GM21447 (cell line): Measurements from ENCODE around the gene AGPAT1.
A peak's percentile ranks its signal among the peaks of the same experiment; 100 is the strongest.

Experiments
- ATAC-seq: cut with Tn5 transposase; IDR thresholded peaks from one replicate; pipeline ENCODE4 v1.9.1; 2021; ENCODE audit not compliant: unreplicated experiment

Gene AGPAT1

GRCh38 chr6:32173051-32173727 lies 2.7 kb downstream of the AGPAT1 start:
- ATAC-seq = no peak

DNA sequence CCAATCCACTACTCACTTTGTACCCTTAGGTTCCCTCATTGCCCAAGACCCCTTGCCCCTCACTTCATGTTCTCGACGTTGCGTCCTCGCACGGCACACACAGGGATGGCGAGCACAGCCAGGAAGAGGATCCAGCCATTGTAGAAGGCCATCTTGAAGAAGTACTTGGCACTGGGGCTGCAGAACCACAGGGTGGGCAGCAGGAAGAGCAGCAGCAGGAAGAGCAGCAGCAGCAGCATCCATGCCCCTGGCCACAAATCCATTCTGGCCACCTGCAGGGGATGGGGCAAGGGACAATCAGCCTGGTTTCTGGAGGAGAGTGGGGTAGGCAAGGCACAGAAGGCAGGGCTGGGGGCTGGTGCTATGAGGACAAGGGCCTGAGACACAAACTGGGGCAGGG lies 4.7 kb downstream of the AGPAT1 start:
- ATAC-seq = no peak

GRCh38 chr6:32170294-32170693 lies 5.6 kb downstream of the AGPAT1 start:
- no peak for ATAC-seq

- ATAC-seq = no peak
Observed at GRCh38 chr6:32168807-32169591, 6.9 kb downstream of the AGPAT1 start.

DNA sequence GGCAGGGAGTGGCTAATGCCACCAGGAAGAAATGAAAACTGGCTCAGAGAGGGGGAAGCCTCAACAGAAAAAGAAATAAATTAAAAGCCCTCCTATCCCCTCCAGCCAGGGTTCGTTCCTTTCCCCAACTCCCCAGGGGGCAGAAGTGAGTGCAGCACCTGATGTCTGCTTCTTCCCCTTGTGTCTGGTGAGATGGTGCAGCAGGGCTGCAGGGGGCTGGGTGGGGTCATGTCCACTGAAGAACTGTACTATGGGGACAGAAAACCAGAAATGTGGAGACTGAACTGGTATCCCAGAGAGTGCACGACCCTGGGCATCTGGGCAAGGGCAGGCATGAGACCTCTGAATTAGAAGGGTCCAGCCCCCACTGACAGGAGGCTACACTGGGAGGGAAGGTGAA lies 7.5 kb downstream of the AGPAT1 start:
- ATAC-seq = no peak

- ATAC-seq = no peak
Observed at GRCh38 chr6:32167761-32168262, 8.1 kb downstream of the AGPAT1 start.

GRCh38 chr6:32167154-32167760 lies 8.6 kb downstream of the AGPAT1 start:
- ATAC-seq = no peak

GRCh38 chr6:32166411-32167061 lies 9.3 kb downstream of the AGPAT1 start:
- no peak for ATAC-seq

GRCh38 chr6:32164295-32164694 lies 11.6 kb downstream of the AGPAT1 start, which contains the start of gene EGFL8:
Gene EGFL8, plus strand, starts transcription at chr6:32164595. Its CDS starts 1,571 bp downstream, at chr6:32166166.
- no peak for ATAC-seq

GRCh38 chr6:32163559-32164258 lies 12.2 kb downstream of the AGPAT1 start:
- ATAC-seq = no peak

GRCh38 chr6:32158052-32158451 lies 17.8 kb downstream of the AGPAT1 start:
- ATAC-seq = no peak

- no peak for ATAC-seq
Observed at GRCh38 chr6:32156891-32157290, 19.0 kb downstream of the AGPAT1 start.

DNA sequence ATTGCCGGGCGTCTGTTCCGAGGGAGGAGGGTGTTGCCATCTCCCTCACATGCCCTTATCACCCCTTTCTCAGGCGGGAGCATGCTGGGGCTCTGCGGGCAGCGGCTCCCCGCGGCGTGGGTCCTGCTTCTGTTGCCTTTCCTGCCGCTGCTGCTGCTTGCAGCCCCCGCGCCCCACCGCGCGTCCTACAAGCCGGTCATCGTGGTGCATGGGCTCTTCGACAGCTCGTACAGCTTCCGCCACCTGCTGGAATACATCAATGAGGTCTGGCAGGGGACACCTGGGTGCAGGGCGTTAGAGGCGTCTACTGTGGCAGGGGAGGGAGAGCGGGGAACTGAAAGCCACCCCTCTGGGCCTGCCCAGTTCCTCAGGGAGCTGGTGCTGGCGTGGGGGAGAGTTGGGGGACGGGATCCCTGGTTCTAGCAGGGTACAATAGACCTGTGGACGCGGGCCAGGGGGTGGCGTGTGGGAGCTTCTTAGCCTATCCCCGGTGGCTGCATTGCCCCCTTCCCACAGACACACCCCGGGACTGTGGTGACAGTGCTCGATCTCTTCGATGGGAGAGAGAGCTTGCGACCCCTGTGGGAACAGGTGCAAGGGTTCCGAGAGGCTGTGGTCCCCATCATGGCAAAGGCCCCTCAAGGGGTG lies 21.2 kb downstream of the AGPAT1 start:
- ATAC-seq = peak; percentile 83

GRCh38 chr6:32153564-32154513 lies 22.0 kb downstream of the AGPAT1 start, which contains the start of gene PPT2:
Gene PPT2, plus strand, starts transcription at chr6:32154141. Its CDS starts 454 bp downstream, at chr6:32154595.
- peak; percentile 22 for ATAC-seq

DNA sequence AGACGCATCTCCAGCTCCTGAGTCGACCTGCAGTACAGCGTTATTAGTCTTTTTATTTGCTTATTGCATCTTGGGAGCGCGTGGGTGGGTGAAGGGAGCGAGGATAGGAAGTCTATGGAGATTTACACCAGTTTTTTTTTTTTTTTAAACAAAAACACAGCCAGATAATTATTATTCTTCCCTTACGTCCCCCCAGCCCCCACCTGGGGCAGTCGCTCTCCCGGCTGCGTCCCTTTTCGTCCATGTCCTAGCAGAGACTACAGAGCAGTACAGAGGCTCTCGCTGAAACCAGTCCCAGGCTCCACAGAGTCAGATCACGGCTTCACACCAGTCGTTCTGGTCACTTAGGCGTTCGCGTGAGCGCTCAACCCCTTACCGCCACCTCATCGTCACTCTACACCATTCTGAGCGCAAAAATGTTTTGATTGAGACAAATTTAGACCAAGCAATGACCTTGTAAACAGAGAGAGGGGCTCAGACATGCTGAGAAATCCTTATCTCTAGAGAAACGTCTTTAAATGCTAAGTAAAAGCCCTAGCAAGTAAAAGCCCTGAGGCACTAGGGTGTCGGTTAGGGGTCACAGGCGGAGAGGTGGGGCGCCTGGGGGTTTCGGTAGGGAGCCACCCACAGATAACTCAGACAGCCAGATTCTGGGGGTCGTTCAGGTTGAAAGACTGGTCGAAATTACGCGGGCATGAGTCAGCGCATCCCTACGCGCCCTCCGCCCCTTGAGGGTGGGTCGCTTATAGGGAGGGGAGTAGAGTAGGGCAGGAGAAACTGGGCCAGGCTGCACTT lies 22.9 kb downstream of the AGPAT1 start:
- no peak for ATAC-seq

DNA sequence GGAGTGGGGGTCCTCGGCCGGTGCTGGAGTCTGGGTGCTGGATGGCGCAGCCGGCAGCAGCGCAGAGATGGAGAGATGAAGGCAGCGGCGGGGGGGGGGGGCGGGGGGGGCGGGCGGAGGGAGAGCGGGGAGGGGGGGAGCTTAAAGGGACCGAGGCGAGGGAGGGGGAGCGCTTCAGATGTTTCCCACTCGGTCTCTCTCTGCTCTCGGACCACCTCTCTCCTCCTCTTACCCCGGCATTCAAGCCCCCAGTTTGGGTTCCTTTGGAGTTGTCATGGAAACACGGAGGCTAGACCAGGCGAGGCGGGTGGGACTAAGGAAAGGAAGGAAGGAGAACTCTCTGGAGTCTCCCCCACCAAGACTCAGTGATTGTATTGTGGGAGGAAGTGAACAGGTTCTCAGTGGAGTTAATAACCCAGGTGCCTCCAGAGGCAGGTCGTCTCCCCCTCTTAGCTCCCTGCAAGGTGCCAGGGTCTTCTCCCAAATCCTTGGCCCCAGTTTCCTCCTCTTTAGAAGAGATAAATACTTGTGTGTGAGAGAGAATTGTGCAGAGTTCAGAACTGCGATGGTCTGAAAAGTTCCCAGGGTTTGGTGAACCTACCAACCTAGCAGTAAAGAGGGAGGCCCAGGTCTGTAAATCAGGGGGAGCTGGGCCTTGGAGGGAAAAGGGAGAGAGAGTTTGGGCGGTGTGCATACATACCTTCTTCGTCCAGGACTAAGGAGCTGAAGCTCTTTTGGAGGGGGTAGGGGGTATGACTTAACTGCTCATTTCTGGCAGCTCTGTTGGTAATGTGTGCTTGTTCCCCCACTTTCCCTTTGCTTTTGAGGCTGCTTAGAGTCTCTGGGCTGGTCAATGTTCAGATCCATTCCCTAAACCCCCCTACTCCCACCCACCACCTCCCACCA lies 23.8 kb downstream of the AGPAT1 start, which contains the start of gene PRRT1:
PRRT1 (minus strand) TSS at position 77 of the 906 bp plus-strand sequence. CDS start 112 bp downstream, outside the sequence.
- ATAC-seq = no peak
